ENCODE data around the gene TMEM132C. TPM values are rescaled to one million over a fixed set of nuclear protein-coding genes. Genes with fewer than 3 reads are reported as not detected.

The TMEM132C gene
- polyA plus RNA-seq, 1 of the 3 experiments (the other 2 are of a cell fraction) = not detected

DNA sequence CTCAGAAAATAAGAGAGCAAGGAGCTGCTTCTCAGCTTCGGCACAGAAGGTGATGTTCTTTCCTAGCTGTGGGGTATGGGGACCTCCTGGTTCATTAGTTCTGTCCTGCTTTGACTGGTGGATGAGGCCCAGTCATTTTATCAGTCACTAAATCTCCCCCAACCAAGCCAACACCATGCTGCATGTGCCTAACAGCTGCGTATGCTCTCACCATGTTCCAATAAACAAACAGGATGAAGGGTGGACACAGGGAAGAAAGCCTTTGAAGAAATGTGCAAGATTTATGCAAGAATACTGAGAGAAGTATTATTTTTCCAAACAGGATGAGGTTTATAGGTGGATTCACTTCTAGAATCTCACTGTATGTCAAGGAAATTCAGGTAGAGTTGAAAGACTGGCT lies 156.2 kb downstream of the TMEM132C start:
- Histone ChIP-seq H2AFZ (ENCODE audit: low read depth) (no peak overlapping the region), H3K27me3 (ENCODE audit: insufficient read depth) (no peaks in the 10 kb centered on the region), H3K4me1 (ENCODE audit: control insufficient read depth in 1 of 2, insufficient read depth in 2 of 2, low read depth in 1 of 2, low read length in 1 of 2) (peaks cover 0 to 3% of the 10 kb centered on the region in 2 experiments; a peak in 1 of 4 replicates), H3K36me3 (replicated peaks in 1 of 2; ENCODE audit: control insufficient read depth in 1 of 2, insufficient read depth in 2 of 2, low read length in 1 of 2) (no peaks in the 10 kb centered on the region), H3K4me2 (no peak overlapping the region), H3K9ac (no peak overlapping the region), H3K9me3 (no peaks in the 10 kb centered on the region), H3K4me3 (ENCODE audit: low read depth in 2 of 2, low read length in 1 of 2) (no peak overlapping the region), H3K79me2 (ENCODE audit: insufficient read depth) (no peaks in the 10 kb centered on the region), H4K20me1 (ENCODE audit: insufficient read depth) (no peaks in the 10 kb centered on the region), H3F3A (replicated peaks; ENCODE audit: insufficient read depth) (no peaks in the 10 kb centered on the region), H3K9me2 (no peaks in the 10 kb centered on the region), H3K27ac (ENCODE audit: low read depth in 2 of 2, low read length in 1 of 2) (no peak overlapping the region)
- 25% methylated on average over 2 of the region's 2 CpGs for whole genome bisulfite sequencing (ENCODE audit: low lambda C conversion rate)
- no peak for DNase-seq
- ChIA-PET POLR2A (no interaction called here), CTCF (no interaction called here)
- TF ChIP-seq, protein P1, sequence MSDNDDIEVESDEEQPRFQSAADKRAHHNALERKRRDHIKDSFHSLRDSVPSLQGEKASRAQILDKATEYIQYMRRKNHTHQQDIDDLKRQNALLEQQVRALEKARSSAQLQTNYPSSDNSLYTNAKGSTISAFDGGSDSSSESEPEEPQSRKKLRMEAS (IDR thresholded peaks at IDR 0.05; ENCODE audit: low read depth) = no peak
- TF ChIP-seq, protein P2, sequence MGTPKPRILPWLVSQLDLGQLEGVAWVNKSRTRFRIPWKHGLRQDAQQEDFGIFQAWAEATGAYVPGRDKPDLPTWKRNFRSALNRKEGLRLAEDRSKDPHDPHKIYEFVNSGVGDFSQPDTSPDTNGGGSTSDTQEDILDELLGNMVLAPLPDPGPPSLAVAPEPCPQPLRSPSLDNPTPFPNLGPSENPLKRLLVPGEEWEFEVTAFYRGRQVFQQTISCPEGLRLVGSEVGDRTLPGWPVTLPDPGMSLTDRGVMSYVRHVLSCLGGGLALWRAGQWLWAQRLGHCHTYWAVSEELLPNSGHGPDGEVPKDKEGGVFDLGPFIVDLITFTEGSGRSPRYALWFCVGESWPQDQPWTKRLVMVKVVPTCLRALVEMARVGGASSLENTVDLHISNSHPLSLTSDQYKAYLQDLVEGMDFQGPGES (IDR thresholded peaks at IDR 0.05; ENCODE audit: low read depth, low read length) = no peak
- no peak for TF ChIP-seq RFX5 (IDR thresholded peaks at IDR 0.05; ENCODE audit: low read length)
- TF ChIP-seq MXI1 (IDR thresholded peaks at IDR 0.05; ENCODE audit: low read depth, low read length) = no peak
- no peak for TF ChIP-seq FOXJ3 (CRISPR knock-in tag; IDR thresholded peaks at IDR 0.05)
- TF ChIP-seq TAF1 (IDR thresholded peaks at IDR 0.05; ENCODE audit: borderline replicate concordance, low read depth, low read length) = no peak
- TF ChIP-seq TEAD4 (IDR thresholded peaks at IDR 0.05; ENCODE audit: borderline replicate concordance, insufficient read depth) = no peak
- TF ChIP-seq, protein P3, sequence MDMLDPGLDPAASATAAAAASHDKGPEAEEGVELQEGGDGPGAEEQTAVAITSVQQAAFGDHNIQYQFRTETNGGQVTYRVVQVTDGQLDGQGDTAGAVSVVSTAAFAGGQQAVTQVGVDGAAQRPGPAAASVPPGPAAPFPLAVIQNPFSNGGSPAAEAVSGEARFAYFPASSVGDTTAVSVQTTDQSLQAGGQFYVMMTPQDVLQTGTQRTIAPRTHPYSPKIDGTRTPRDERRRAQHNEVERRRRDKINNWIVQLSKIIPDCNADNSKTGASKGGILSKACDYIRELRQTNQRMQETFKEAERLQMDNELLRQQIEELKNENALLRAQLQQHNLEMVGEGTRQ (IDR thresholded peaks at IDR 0.05; ENCODE audit: borderline replicate concordance, low read depth, low read length) = no peak
- TF ChIP-seq GABPA (IDR thresholded peaks at IDR 0.05; ENCODE audit: low read depth) = no peak
- TF ChIP-seq ELF1 (IDR thresholded peaks at IDR 0.05) = no peak
- no peak for TF ChIP-seq FOSL2 (IDR thresholded peaks at IDR 0.05; ENCODE audit: borderline replicate concordance, low read depth)
- TF ChIP-seq, protein P4, sequence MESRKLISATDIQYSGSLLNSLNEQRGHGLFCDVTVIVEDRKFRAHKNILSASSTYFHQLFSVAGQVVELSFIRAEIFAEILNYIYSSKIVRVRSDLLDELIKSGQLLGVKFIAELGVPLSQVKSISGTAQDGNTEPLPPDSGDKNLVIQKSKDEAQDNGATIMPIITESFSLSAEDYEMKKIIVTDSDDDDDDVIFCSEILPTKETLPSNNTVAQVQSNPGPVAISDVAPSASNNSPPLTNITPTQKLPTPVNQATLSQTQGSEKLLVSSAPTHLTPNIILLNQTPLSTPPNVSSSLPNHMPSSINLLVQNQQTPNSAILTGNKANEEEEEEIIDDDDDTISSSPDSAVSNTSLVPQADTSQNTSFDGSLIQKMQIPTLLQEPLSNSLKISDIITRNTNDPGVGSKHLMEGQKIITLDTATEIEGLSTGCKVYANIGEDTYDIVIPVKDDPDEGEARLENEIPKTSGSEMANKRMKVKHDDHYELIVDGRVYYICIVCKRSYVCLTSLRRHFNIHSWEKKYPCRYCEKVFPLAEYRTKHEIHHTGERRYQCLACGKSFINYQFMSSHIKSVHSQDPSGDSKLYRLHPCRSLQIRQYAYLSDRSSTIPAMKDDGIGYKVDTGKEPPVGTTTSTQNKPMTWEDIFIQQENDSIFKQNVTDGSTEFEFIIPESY (IDR thresholded peaks at IDR 0.05; ENCODE audit: borderline replicate concordance, low read depth) = no peak
- TF ChIP-seq EP300 (IDR thresholded peaks at IDR 0.05; ENCODE audit: borderline replicate concordance in 1 of 2, low read depth in 1 of 2, low read length in 1 of 2) = no peak
- no peak for TF ChIP-seq EZH2phosphoT487 (IDR thresholded peaks at IDR 0.05; ENCODE audit: borderline replicate concordance, low read depth)

Measured in SK-N-SH (cell line).